ENCODE results near the gene PIK3R3. TPM values are rescaled to one million over a fixed set of nuclear protein-coding genes. Genes with fewer than 3 reads are reported as not detected.

The PIK3R3 gene
- polyA plus RNA-seq, 1 donor (not counting 4 experiments of a cell fraction or from before 2014, with no cell fraction given): 11.9 TPM

DNA sequence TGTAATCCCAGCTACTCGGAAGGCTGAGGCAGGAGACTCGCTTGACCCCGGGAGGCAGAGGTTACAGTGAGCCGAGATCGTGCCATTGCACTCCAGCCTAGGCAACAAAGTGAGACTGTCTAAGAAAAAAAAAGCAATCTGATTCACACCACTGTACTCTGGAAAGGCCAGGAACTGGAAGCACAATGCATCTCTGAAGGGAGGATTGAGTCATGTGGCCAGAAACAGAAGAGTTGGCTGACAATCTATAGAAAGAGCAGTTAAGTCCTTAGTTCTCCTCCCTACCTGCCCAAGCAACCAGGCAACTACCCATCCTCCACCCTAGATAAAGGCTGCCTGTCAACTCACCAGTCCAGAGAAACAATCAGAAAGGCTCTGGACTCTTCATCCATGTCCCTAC, 45.9 kb downstream of the PIK3R3 start:
- FAIRE-seq (peak; percentile 61), DNase-seq (ENCODE audit: low read depth, low spot score) (no peak)
- H3K36me3 ChIP-seq (ENCODE audit: control insufficient read depth in 2 of 2, extremely low read depth in 1 of 2, insufficient read depth in 2 of 2, low read length in 2 of 2): no peaks in the 10 kb centered on the region
- dilution Hi-C loops (cut with MboI; ENCODE audit: extremely low pct_ligation_motif_present, low sequenced_read_pairs): no loop called here
- H3K27me3 ChIP-seq (ENCODE audit: control insufficient read depth, extremely low read depth, insufficient read depth, low read length): no peaks in the 10 kb centered on the region
- no peaks in the 10 kb centered on the region for H3K9me1 ChIP-seq (ENCODE audit: control insufficient read depth, extremely low read depth, insufficient read depth, low read length)
- no peak overlapping the region for H3K4me3 ChIP-seq (ENCODE audit: control insufficient read depth in 2 of 3, extremely low read depth in 1 of 3, insufficient read depth in 2 of 3, low read depth in 1 of 3, low read length in 3 of 3)
- H2AFZ ChIP-seq (ENCODE audit: control insufficient read depth, low read length): no peak overlapping the region
- H3K9ac ChIP-seq (ENCODE audit: control insufficient read depth, extremely low read depth, insufficient read depth, low read length): no peak overlapping the region
- no peaks in the 10 kb centered on the region for H3K79me2 ChIP-seq (ENCODE audit: control insufficient read depth, insufficient read depth, low read length)
- H3K9me3 ChIP-seq (ENCODE audit: control insufficient read depth, low read depth, low read length): no peaks in the 10 kb centered on the region
- peaks cover 17% of the 10 kb centered on the region for H3K4me1 ChIP-seq (ENCODE audit: control insufficient read depth, extremely low read depth, insufficient read depth, low read length)
- H3K27ac ChIP-seq (ENCODE audit: control insufficient read depth, insufficient read depth, low read length): no peak overlapping the region
- TF ChIP-seq, protein P1, sequence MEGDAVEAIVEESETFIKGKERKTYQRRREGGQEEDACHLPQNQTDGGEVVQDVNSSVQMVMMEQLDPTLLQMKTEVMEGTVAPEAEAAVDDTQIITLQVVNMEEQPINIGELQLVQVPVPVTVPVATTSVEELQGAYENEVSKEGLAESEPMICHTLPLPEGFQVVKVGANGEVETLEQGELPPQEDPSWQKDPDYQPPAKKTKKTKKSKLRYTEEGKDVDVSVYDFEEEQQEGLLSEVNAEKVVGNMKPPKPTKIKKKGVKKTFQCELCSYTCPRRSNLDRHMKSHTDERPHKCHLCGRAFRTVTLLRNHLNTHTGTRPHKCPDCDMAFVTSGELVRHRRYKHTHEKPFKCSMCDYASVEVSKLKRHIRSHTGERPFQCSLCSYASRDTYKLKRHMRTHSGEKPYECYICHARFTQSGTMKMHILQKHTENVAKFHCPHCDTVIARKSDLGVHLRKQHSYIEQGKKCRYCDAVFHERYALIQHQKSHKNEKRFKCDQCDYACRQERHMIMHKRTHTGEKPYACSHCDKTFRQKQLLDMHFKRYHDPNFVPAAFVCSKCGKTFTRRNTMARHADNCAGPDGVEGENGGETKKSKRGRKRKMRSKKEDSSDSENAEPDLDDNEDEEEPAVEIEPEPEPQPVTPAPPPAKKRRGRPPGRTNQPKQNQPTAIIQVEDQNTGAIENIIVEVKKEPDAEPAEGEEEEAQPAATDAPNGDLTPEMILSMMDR (optimal IDR thresholded peaks at IDR 0.05 in 1 of 3, IDR thresholded peaks at IDR 0.05 in 1 of 3, conservative IDR thresholded peaks at IDR 0.05 in 1 of 3; ENCODE audit: extremely low read depth in 1 of 3, insufficient read depth in 2 of 3, low read length in 3 of 3): no peak
- no peak for TF ChIP-seq EZH2 (IDR thresholded peaks at IDR 0.05; ENCODE audit: low read length)
- H4K20me1 ChIP-seq (ENCODE audit: control insufficient read depth, extremely low read depth, insufficient read depth, low read length): no peaks in the 10 kb centered on the region
- H3K4me2 ChIP-seq (ENCODE audit: control insufficient read depth, extremely low read depth, insufficient read depth, low read depth, low read length): no peak overlapping the region

DNA sequence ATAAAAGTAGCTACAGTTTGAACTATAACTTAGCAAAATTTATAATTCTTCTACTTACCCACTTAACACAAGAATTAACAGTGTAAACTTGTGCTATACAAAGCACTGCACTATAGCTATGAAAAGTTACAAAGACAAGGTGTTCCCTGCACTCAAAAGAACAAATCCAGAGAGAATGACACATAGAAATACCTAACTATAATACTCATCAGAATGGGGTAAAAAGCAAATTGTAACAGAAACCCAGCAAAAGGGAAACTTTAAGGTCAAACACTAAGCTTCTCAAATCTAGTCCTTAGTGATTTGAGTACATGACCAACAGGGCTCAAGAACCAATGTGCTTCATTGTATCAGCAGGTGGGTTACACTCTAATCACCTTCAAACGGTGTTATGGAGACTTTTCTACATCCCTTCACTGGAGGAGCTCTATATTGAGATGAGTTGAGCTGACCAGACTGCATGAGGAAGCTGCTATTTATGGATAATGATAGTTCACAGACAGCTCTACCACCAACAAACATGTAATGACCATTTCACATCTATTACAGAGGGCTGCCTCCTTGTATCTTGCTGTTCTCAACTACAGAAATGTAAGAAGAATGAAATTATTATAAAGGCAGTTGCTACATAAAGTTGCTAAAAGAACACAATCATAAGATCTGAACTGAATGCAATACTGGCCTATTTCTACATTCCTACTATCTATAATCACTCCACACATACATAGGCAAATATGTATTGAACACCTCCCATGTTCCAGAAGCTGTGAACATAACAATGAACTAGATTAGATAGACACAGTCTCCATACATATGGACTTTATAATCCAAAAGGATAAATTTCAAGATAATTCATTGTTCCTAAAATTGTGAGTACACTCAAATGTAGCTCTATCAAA, 47.6 kb downstream of the PIK3R3 start:
- TF ChIP-seq, protein P1 (optimal IDR thresholded peaks at IDR 0.05 in 1 of 3, IDR thresholded peaks at IDR 0.05 in 1 of 3, conservative IDR thresholded peaks at IDR 0.05 in 1 of 3; ENCODE audit: extremely low read depth in 1 of 3, insufficient read depth in 2 of 3, low read length in 3 of 3): no peak
- TF ChIP-seq EZH2 (IDR thresholded peaks at IDR 0.05; ENCODE audit: low read length): no peak
- FAIRE-seq (peak; percentile 88), DNase-seq (ENCODE audit: low read depth, low spot score) (no peak)
- Histone ChIP-seq H3K27me3 (ENCODE audit: control insufficient read depth, extremely low read depth, insufficient read depth, low read length) (no peaks in the 10 kb centered on the region), H3K79me2 (ENCODE audit: control insufficient read depth, insufficient read depth, low read length) (no peaks in the 10 kb centered on the region), H3K4me1 (ENCODE audit: control insufficient read depth, extremely low read depth, insufficient read depth, low read length) (peaks cover 17% of the 10 kb centered on the region), H3K9ac (ENCODE audit: control insufficient read depth, extremely low read depth, insufficient read depth, low read length) (peak overlapping the region; percentile 45), H3K9me1 (ENCODE audit: control insufficient read depth, extremely low read depth, insufficient read depth, low read length) (no peaks in the 10 kb centered on the region), H2AFZ (ENCODE audit: control insufficient read depth, low read length) (peak overlapping the region; percentile 85), H4K20me1 (ENCODE audit: control insufficient read depth, extremely low read depth, insufficient read depth, low read length) (no peaks in the 10 kb centered on the region), H3K4me2 (ENCODE audit: control insufficient read depth, extremely low read depth, insufficient read depth, low read depth, low read length) (peak overlapping the region; percentile 72), H3K9me3 (ENCODE audit: control insufficient read depth, low read depth, low read length) (no peaks in the 10 kb centered on the region), H3K36me3 (ENCODE audit: control insufficient read depth in 2 of 2, extremely low read depth in 1 of 2, insufficient read depth in 2 of 2, low read length in 2 of 2) (no peaks in the 10 kb centered on the region), H3K4me3 (ENCODE audit: control insufficient read depth in 2 of 3, extremely low read depth in 1 of 3, insufficient read depth in 2 of 3, low read depth in 1 of 3, low read length in 3 of 3) (peak overlapping the region in 2 of 3 experiments; percentile 9 to 50), H3K27ac (ENCODE audit: control insufficient read depth, insufficient read depth, low read length) (peak overlapping the region; percentile 61)
- dilution Hi-C loops (cut with MboI; ENCODE audit: extremely low pct_ligation_motif_present, low sequenced_read_pairs): no loop called here

Data from keratinocyte (primary cell).